Measurements from ENCODE around the gene PRDM5.

- TF ChIP-seq POLR2A (IDR thresholded peaks at IDR 0.05; ENCODE audit: extremely low read depth, insufficient read length), result no peak
- TF ChIP-seq CTCF (IDR thresholded peaks at IDR 0.05; ENCODE audit: low read depth, low read length), result no peak
- TF ChIP-seq MYC (IDR thresholded peaks at IDR 0.05; ENCODE audit: low read depth, low read length), result no peak
- no peak for TF ChIP-seq MAX (IDR thresholded peaks at IDR 0.05; ENCODE audit: low read depth, low read length)
Observed at GRCh38 chr4:120821977-120822376, 100.5 kb downstream of the PRDM5 start.

Data from NB4 (cell line).